ENCODE results near the gene SUSD2. TPM values are rescaled to one million over a fixed set of nuclear protein-coding genes. Genes with fewer than 3 reads are reported as not detected.
A peak's percentile ranks its signal among the peaks of the same experiment; 100 is the strongest.

SUSD2 gene
- total and polyA plus RNA-seq, 2 of the 8 experiments (the other 6 are each of a cell fraction or from before 2014, with no cell fraction given), result 2.0 to 4.8 TPM

DNA sequence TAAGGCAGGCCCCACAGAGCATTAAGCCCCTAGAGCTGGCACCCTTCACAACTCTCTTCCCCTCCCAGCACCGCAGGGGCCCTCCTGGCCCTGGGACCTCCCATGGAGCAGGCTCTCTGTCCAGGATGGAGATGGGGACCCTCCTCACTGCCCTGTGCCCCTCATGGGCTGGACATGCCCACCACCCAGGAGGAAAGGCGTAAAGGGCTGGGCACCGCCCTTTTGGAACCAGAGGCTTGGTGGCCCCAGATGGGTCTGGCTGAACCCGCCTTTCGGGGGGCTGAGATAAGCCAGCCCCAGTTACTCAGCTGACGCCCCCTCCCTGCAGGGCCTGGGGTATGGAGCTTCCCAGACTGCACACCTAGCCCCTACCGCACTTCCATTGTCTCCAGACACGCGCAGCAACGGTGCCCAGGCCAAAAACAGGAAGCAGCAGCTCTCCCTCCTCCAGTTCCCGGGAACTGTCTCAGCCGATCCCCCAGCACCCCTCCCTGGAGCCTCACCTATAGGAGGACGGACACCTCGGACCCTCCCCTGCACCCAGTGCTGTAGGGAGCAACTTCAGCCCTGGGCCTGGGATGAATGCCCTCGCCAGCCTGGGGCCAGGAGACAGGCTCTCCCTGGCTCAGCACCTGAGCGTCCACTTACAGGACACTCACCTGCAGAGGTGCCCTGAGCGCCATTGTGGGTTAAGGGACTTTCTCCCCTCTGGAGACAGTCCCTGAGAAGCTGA lies 1.6 kb upstream of the SUSD2 start:
- Histone ChIP-seq H2BK5ac (ENCODE audit: low read depth, low read length) (no peak overlapping the region), H3K4me1 (replicated peaks in 1 of 4; ENCODE audit: control insufficient read depth in 3 of 4, insufficient read depth in 4 of 4, low read length in 3 of 4) (peaks cover 0 to 13% (median 9%) of the 10 kb centered on the region in 4 experiments; a peak in 6 of 7 replicates), H2BK12ac (ENCODE audit: low read depth, low read length) (no peak overlapping the region), H3K9me3 (ENCODE audit: insufficient read depth in 2 of 2, low read depth in 1 of 2, low read length in 1 of 2) (no peaks in the 10 kb centered on the region), H3K36me3 (ENCODE audit: control insufficient read depth in 2 of 4, insufficient read depth in 4 of 4, low read length in 3 of 4) (no peaks in the 10 kb centered on the region; a peak in 1 of 8 replicates), H3K4ac (replicated peaks; ENCODE audit: insufficient read length, low read depth, low read length) (no peak overlapping the region), H2BK20ac (ENCODE audit: low read length) (no peak overlapping the region), H4K5ac (ENCODE audit: insufficient read length, low read depth, low read length) (no peak overlapping the region), H3K79me2 (ENCODE audit: control insufficient read depth in 1 of 2, insufficient read depth in 2 of 2, low read length in 2 of 2) (no peaks in the 10 kb centered on the region), H4K91ac (replicated peaks; ENCODE audit: insufficient read length, low read length) (no peak overlapping the region), H3K14ac (ENCODE audit: insufficient read length) (no peak overlapping the region), H3K79me1 (ENCODE audit: low read depth, low read length) (no peaks in the 10 kb centered on the region), H3K9ac (replicated peaks in 1 of 4; ENCODE audit: extremely low read depth in 1 of 4, low read depth in 3 of 4, low read length in 3 of 4) (no peak overlapping the region), H3K4me2 (ENCODE audit: insufficient read depth in 1 of 2, low read depth in 2 of 2, low read length in 2 of 2) (no peak overlapping the region), H2BK15ac (ENCODE audit: low read length) (no peak overlapping the region), H4K20me1 (replicated peaks in 1 of 2; ENCODE audit: control insufficient read depth in 1 of 2, insufficient read depth in 2 of 2, low read length in 2 of 2) (peaks cover 0 to 2% of the 10 kb centered on the region in 2 experiments), H3K18ac (ENCODE audit: extremely low read depth, low read length) (no peak overlapping the region), H3K23ac (ENCODE audit: insufficient read length) (no peak overlapping the region), H2AFZ (ENCODE audit: low read length) (no peak overlapping the region), H4K8ac (ENCODE audit: extremely low read depth, insufficient read depth, low read length) (peak overlapping the region; percentile 51; the same call in 1 of the 2 replicates), H3K27ac (ENCODE audit: low read depth, low read length) (no peak overlapping the region), H3K56ac (replicated peaks; ENCODE audit: insufficient read length, low read depth, low read length) (no peak overlapping the region), H3K23me2 (ENCODE audit: low read depth, low read length) (no peaks in the 10 kb centered on the region; the same call in 1 of the 2 replicates), H2AK5ac (ENCODE audit: low read depth, low read length) (no peak overlapping the region), H3K4me3 (ENCODE audit: extremely low read depth in 1 of 4, insufficient read depth in 2 of 4, low read depth in 3 of 4, low read length in 4 of 4) (no peak overlapping the region), H3K27me3 (replicated peaks in 1 of 4; ENCODE audit: control insufficient read depth in 3 of 4, extremely low read depth in 1 of 4, insufficient read depth in 3 of 4, low read length in 3 of 4) (no peaks in the 10 kb centered on the region), H2BK120ac (replicated peaks; ENCODE audit: low read depth, low read length) (no peak overlapping the region)
- ChIA-PET CTCF (ENCODE audit: partially characterized antibody) (interaction anchor here (0.6 to 19.1 kb wide), 22 partner anchors 10 to 169 kb away, joined by 3 to 301 read pairs (median 4); partner anchors contain the start of gene CABIN1), POLR2A (ENCODE audit: partially characterized antibody) (interaction anchor here (0.7 to 2.0 kb wide), 5 partner anchors 23 to 169 kb away, joined by 3 to 5 read pairs (median 4); no protein-coding TSS in a partner anchor)
- TF ChIP-seq CREB1 (IDR thresholded peaks at IDR 0.05) (no peak), TBP (IDR thresholded peaks at IDR 0.05; ENCODE audit: low read depth, low read length) (no peak), TCF12 (IDR thresholded peaks at IDR 0.05; ENCODE audit: low read depth, low read length) (no peak), BRCA1 (IDR thresholded peaks at IDR 0.05; ENCODE audit: low read depth, low read length) (no peak)
- 85% methylated on average over 17 of the region's 17 CpGs; no CpG with 5 or more reads in 1 of the 2 experiments for WGBS, 2 experiments (ENCODE audit: extremely low coverage in 1 of 2, insufficient coverage in 1 of 2, insufficient read length in 1 of 2, insufficient replicate concordance in 2 of 2, low coverage in 1 of 2, low lambda C conversion rate in 2 of 2, missing lambda C conversion rate in 1 of 2)
- no peak for DNase-seq (ENCODE audit: low read depth in 1 of 2, low spot score in 2 of 2)
- no peak for FAIRE-seq
